ENCODE measurements around the gene B3GNT5.

Gene B3GNT5

DNA sequence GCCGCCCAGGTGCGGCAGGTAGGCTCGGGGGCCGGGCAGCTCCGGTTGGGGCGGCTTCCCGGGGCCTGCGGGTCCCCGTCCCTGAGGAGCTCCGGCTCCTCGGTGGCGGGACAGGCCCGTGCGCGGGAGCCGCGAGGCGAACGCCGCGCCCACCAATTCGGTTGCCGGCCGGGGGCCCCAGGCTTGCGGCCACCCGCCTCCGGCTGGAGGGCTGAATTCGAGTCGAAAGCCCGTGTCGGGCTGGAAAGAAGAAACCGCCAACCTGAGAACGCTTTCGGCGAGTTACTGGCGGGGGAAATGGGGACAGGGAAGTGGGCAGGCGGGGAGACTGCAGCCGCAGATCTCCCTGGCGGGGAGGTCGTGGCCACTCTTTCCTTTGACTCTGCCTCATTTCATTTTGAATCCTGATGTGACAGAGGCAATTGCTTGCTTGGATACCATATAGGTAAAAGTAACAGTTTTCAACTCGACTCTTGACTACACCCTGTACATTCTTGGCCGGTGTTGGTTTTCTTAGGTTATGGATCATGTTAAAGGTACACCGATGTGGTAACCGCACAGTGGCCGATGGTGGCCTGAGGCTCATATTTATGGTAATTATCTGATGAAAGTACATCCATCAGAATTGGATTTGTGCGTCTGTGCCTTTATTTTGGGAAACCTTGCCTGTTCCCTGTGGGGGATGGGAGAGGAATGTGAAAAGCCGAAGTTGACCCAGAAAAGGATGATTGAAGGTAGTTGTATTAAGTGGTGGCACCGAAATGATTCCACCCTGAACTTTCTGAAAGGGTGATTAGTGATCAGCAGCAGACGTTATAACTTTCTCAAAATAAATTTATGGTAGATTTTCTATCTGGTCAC lies 1.7 kb downstream of the B3GNT5 start:
- Histone ChIP-seq H3K4me3 (ENCODE audit: low read length, poor library complexity, severe bottlenecking) (no peak overlapping the region), H2AFZ (ENCODE audit: low read length) (no peak overlapping the region), H3K9me3 (ENCODE audit: insufficient read depth, low read depth, low read length) (no peaks in the 10 kb centered on the region), H3K79me2 (ENCODE audit: insufficient read depth, low read length) (no peaks in the 10 kb centered on the region), H3K36me3 (ENCODE audit: insufficient read depth, low read length) (no peaks in the 10 kb centered on the region), H3K4me2 (ENCODE audit: low read depth, low read length, poor library complexity, severe bottlenecking) (no peak overlapping the region), H4K20me1 (ENCODE audit: insufficient read depth, low read length, poor library complexity, severe bottlenecking) (no peaks in the 10 kb centered on the region), H3F3A (ENCODE audit: low read depth) (no peaks in the 10 kb centered on the region), H3K9me2 (replicated peaks; ENCODE audit: low read depth, low read length) (no peaks in the 10 kb centered on the region), H3K4me1 (ENCODE audit: insufficient read depth, low read length, poor library complexity, severe bottlenecking) (no peaks in the 10 kb centered on the region), H3K27me3 (ENCODE audit: insufficient read depth, low read length, poor library complexity, severe bottlenecking) (no peaks in the 10 kb centered on the region), H3K9ac (ENCODE audit: low read depth, low read length, poor library complexity, severe bottlenecking) (no peak overlapping the region)
- no peak for TF ChIP-seq EZH2phosphoT487 (IDR thresholded peaks at IDR 0.05; ENCODE audit: borderline replicate concordance)
- TF ChIP-seq, protein P1, sequence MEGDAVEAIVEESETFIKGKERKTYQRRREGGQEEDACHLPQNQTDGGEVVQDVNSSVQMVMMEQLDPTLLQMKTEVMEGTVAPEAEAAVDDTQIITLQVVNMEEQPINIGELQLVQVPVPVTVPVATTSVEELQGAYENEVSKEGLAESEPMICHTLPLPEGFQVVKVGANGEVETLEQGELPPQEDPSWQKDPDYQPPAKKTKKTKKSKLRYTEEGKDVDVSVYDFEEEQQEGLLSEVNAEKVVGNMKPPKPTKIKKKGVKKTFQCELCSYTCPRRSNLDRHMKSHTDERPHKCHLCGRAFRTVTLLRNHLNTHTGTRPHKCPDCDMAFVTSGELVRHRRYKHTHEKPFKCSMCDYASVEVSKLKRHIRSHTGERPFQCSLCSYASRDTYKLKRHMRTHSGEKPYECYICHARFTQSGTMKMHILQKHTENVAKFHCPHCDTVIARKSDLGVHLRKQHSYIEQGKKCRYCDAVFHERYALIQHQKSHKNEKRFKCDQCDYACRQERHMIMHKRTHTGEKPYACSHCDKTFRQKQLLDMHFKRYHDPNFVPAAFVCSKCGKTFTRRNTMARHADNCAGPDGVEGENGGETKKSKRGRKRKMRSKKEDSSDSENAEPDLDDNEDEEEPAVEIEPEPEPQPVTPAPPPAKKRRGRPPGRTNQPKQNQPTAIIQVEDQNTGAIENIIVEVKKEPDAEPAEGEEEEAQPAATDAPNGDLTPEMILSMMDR (conservative IDR thresholded peaks at IDR 0.05; ENCODE audit: low read length): no peak

DNA sequence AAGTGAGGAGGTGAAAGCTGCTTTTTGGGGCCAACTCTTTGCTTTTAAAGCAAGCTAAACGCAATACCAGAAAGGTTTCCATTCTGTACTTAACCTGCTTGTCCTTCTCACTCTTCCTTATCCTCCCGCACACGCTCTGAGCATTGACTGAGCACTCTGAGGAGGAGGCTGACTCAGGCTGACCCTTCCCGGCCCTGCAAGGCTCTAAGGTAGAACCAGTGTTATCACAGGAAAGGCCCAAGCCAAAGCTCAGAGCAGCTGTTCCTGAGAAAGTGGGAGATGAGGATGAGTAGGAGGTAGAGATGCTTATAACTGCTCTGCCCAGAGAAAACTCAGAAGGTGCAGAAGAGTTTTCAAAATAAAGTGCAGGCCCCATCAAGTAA lies 2.3 kb downstream of the B3GNT5 start:
- H3K4me1 ChIP-seq (ENCODE audit: insufficient read depth, low read length, poor library complexity, severe bottlenecking): no peaks in the 10 kb centered on the region
- H2AFZ ChIP-seq (ENCODE audit: low read length): no peak overlapping the region
- no peaks in the 10 kb centered on the region for H3K36me3 ChIP-seq (ENCODE audit: insufficient read depth, low read length)
- H3K9me2 ChIP-seq (replicated peaks; ENCODE audit: low read depth, low read length): no peaks in the 10 kb centered on the region
- TF ChIP-seq, protein P1 (conservative IDR thresholded peaks at IDR 0.05; ENCODE audit: low read length): no peak
- no peak for TF ChIP-seq EZH2phosphoT487 (IDR thresholded peaks at IDR 0.05; ENCODE audit: borderline replicate concordance)
- no peaks in the 10 kb centered on the region for H3F3A ChIP-seq (ENCODE audit: low read depth)
- H3K79me2 ChIP-seq (ENCODE audit: insufficient read depth, low read length): no peaks in the 10 kb centered on the region
- no peaks in the 10 kb centered on the region for H3K27me3 ChIP-seq (ENCODE audit: insufficient read depth, low read length, poor library complexity, severe bottlenecking)
- no peaks in the 10 kb centered on the region for H4K20me1 ChIP-seq (ENCODE audit: insufficient read depth, low read length, poor library complexity, severe bottlenecking)
- H3K4me2 ChIP-seq (ENCODE audit: low read depth, low read length, poor library complexity, severe bottlenecking): no peak overlapping the region
- no peak overlapping the region for H3K9ac ChIP-seq (ENCODE audit: low read depth, low read length, poor library complexity, severe bottlenecking)
- no peak overlapping the region for H3K4me3 ChIP-seq (ENCODE audit: low read length, poor library complexity, severe bottlenecking)
- H3K9me3 ChIP-seq (ENCODE audit: insufficient read depth, low read depth, low read length): no peaks in the 10 kb centered on the region

DNA sequence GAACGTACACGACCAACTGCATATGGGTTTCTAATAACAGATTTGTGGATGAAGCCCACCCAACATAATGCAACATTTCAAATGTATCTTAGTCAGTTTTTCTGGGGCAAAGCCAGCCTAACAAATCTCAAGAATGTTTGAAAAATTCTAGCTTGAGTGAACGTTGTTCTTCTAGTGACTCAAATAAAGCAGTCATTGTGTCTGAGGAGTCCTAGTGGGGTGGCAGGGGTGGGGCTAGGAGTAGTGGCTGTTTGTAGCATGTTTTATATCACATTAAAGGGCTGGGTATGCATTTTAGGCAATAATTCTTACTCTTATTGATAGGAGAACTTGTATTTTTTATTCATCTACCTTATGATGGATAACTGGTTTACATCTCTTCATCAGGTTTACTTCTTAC lies 6.0 kb downstream of the B3GNT5 start:
- Histone ChIP-seq H3K4me3 (ENCODE audit: low read length, poor library complexity, severe bottlenecking) (no peak overlapping the region), H3K9ac (ENCODE audit: low read depth, low read length, poor library complexity, severe bottlenecking) (no peak overlapping the region), H3K9me2 (replicated peaks; ENCODE audit: low read depth, low read length) (no peaks in the 10 kb centered on the region; the same call in 1 of the 2 replicates), H3K4me1 (ENCODE audit: insufficient read depth, low read length, poor library complexity, severe bottlenecking) (no peaks in the 10 kb centered on the region), H3K36me3 (ENCODE audit: insufficient read depth, low read length) (no peaks in the 10 kb centered on the region), H3K9me3 (ENCODE audit: insufficient read depth, low read depth, low read length) (no peaks in the 10 kb centered on the region), H3K4me2 (ENCODE audit: low read depth, low read length, poor library complexity, severe bottlenecking) (no peak overlapping the region), H3K27me3 (ENCODE audit: insufficient read depth, low read length, poor library complexity, severe bottlenecking) (no peaks in the 10 kb centered on the region), H3F3A (ENCODE audit: low read depth) (no peaks in the 10 kb centered on the region), H4K20me1 (ENCODE audit: insufficient read depth, low read length, poor library complexity, severe bottlenecking) (no peaks in the 10 kb centered on the region), H3K79me2 (ENCODE audit: insufficient read depth, low read length) (no peaks in the 10 kb centered on the region), H2AFZ (ENCODE audit: low read length) (no peak overlapping the region)
- TF ChIP-seq EZH2phosphoT487 (IDR thresholded peaks at IDR 0.05; ENCODE audit: borderline replicate concordance): no peak
